NCI-H2081 (cell line): ENCODE data around the gene LPCAT1.
A peak's percentile ranks its signal among the peaks of the same experiment; 100 is the strongest.
"Not testable (repeated sequence)": the region's sequence is repeated elsewhere in the genome, so short reads cannot be mapped to it uniquely, and the experiment has no call there.

Experiments
- DNase-seq, 2 experiments: peaks; one replicate each; lab custom pipeline; 2025; lab: John Stamatoyannopoulos, UW

Gene LPCAT1

DNA sequence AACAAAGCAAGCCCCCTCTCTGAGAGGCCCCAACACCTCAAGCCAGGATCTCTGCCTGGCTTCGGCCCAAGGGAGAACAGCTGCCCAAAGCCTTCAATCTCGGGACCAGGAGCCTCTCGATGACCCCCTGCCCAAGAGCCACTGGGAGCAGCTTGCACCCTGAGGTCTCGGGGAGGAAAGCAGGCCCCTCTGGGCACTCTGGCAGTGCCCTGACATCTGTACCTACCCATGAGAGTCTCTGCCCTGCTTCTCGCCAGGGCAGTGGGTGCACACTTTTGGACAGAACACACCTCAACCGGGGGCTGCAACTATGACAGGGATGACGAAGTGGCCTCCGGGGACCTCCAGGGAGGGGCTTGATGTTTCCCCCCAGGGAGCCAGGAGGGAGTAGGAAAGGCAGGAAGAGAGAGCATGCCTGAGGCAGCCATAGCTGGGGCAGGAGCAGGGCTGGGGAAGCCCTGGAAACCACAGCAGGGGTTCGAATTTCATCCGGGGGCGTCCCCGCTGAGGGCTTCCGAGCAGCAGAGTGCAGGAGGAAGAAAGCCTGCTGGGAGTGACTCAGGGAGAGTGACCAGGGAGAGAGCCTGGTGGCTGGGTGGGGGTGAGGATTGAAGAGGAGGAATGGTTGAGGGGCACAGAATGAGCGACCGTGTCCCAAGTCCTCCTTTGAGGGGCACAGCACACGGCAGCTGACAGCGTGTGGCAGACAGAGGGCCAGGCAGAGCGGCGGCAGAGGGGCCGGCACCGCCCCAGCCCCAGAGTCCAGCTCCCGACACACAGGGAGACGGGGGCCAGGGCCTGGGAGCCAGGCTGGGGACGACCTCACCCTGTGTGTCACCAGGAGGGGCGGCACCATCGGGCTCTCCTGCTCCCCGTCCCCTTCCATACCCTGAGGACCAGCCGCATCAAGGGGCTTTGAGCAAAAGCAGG is 1.8 kb downstream of the LPCAT1 start:
- no peak for DNase-seq

DNA sequence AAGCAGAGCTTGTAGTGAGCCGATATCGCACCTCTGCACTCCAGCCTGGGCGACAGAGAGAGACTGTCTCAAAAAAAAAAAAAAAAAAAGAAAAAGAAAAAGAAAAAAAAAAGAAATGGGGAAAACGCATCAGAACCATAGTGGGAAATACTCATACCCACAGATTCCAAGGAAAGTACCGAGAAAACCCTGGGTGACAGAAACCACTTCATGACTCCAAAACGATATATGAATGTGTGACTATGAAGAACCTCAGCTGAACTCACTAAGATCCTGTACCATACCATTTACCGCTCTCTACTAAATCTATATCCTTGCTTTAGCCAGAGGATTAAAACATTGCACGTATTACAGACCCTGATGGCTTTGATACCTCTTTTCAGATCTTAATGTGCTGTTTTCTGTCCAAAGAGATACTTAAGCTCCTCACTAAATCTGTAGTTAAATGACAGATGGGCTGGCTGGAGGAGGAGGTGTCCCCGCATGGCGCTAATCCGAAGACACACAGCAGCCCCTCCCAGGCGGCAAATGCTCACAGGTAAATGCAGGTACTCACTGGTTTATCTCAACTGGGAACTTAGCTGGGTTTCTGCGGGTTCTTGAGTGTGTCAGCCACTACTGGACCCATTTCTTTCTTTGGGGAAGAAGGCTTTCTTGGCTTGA is 2.8 kb downstream of the LPCAT1 start:
- DNase-seq = no peak

DNA sequence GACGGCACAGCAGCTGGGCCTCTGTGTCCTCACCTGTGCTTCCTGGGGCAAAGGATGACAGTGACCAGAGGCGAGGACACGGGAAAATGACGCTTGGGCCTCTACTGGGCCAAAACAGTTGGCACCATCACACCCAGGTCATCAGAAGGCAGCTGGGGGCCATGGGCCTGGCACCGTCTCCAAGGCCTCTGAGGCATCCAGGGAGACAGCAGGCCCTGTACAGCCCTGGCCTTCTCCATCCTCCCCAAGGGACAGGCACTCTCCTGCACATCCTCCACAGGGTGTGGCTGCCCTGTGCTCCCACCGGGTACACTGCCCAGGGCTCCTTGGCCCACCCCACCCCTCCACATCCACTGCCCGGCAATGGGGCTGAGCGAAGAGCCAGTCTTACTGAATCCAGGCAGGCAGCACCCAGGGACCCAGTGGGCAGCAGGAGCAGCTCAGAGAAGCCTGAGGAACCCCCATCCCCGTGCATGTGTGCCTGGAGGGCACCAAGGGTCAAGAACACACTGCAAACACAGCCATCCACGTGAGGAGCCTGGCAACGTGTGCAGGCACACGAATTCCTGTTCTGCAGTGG is 4.0 kb downstream of the LPCAT1 start:
- no peak for DNase-seq

DNA sequence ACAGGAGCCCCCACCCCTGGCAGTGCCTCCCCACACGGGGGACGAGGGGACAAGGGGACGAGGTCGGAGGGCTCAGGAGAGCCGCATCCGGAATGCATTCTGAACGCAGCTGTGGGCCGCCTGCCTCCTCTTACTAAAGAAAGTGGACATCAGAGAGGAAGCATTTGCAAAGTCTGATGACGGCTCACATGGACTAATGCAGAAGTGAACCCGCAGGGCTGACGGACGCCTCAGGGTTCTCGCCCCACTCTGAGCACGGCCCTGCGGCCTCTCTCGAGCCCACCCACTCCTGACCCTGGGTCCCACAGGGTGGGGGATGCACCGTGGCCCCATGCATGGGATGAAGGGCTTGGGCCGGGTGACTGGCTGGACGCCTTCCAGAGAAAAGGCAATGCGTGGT is 5.9 kb downstream of the LPCAT1 start:
- no peak for DNase-seq

DNA sequence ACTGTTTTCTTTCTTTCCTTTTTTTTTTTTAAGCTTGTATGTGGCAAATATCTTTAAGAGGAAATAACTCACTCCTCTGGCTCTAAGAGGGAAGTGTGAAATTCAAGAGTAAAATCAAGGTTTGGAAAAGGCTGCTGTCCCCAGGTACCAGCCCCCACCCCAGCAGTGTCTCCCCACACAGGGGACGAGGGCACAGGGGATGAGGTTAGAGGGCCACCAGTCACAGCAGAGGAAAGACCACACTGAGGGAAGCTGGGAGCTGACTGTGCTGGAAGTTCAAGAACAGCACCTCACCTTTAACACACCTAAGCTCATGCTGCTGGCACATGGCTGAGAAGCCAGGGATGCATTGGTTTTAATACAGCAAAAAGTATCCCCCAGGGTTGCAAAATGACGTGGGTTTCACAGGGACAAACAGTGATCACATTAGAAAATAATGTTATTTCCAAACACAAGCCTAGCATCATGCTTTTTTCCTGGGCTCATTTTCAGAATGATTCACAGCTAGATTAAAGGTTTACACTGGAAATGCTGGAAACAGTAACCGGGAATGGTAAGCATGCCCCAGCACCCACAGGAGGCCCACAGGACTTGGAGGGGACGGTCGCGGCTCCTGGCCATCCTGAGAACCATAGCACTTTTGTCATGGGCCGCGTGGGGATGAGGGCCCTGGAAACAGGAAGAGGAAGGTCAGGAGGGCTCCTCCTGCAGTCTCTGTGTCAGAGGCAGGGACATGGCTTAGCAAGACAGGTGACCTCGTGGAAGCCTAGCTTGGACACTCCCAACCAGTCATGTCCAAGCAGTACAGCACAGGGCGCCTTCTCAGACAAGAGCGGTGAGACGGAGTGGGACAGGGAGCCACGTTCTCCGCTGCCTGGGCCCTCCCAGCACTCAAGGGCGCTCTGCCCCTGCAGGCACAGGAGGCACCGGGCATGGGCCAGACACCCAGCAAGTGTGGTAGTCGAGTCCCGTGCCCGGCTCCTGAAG is 6.9 kb downstream of the LPCAT1 start:
- no peak for DNase-seq

DNA sequence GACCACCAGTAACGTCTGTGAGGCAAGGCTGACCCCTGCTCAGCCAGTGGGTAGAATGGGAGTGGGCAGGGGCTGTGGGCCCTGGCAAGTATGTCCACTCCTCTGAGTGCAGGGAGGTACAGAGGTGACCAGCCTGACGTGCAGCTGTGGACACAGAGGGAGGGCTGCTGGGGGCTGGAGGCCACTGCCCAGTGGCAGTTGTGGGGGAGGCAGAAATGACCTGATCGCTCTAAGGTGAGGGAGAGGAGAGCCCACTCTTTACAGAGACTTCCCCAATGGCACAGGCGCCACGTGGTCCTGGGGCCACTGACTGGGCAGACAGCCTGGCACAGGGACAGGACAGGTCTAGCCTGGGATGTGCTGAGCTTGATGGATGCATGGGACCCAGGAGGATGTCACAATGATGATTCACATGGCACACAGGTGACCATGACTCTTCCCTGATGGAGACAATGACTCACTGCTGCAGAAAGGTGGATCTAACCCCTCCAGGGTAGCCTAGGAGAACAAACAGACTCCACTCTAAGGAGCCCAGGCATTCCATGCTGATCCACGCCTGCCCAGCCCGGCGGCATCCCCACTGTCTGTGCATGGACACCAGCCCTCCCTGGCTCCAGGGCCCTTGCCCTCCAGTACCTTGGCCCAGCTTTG is 7.7 kb downstream of the LPCAT1 start:
- no peak for DNase-seq

DNA sequence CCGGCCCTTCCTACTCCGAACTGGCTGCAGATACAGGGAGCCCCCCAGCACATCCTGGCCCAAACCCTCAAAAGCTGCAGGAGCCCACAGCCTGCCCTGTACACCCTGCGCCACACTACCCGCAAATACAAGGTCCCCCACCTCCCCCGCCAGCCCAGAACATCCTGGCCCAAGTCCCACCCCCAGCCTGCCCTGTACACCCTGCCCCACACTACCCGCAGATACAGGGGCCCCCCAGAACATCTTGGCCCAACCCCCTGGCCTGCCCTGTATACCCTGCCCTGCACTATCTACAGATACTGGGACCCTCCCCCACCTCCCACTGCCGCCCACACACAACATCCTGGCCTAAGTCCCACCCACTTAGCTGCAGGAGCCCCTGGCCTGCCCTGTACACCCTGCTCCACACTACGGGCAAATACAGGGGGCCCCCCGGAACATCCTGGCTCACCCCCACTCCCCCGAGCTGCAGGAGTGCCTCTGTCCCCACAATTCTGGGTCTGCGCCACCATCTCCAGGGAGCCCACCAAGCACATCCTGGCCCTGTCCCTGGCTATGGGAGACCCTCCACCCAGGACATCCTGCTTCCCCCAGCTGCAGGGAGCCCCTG is 8.3 kb downstream of the LPCAT1 start:
- no peak for DNase-seq

DNA sequence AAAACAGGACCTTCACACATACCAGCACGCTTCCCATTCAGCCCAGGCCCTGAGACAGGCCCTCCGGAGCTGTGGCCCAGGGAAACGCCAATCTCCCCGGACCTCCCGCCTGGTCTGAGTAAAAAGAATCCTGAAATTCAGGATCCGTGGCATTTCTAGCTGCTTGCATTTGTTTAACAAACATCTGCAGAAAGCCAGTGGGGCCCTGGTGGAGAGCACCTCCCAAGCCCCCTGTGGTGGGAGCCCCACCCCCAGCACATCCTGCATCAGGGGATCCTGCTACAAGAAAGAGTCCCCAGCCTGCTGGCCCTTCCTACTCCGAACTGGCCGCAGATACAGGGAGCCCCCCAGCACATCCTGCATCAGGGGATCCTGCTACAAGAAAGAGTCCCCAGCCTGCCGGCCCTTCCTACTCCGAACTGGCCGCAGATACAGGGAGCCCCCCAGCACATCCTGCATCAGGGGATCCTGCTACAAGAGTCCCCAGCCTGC is 8.9 kb downstream of the LPCAT1 start:
- not testable (repeated sequence) for DNase-seq

DNA sequence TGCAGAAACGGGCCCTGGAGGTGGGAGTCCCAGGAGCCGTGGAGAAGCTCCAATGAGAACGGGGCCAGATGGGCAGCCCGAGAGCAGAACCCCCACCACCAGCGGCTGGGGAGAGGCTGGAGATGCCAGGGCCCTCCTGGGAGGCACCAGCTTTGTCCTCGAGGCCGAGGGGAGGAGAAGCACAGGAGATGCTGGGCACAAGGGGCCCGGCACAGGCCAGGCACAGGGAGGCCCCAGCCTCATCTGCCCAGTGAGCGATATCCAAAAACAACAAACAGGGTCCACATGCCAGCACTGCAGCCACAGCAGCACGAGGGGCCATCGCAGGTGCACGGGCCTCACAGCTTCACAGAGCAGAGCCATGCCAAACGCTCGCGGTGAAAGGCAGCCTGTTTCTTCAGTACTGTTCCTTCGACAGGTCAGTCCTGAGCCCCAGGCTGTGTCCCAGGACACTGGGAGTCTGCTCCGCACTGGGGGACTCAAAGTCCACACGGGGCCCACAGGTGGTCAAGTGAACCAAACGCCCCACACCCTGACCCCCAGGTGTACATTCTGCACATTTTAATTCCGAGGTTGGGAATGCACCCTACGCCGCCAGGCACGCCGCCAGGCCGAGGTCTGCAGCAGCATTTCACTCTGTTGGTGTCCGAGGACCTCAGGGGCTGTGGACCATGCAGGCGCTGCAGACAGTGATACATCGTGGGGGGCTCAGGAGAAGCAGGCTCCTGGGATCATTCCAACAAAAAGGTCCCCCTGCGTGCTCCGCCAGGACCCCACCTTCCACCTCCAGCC is 9.5 kb downstream of the LPCAT1 start:
- no peak for DNase-seq

DNA sequence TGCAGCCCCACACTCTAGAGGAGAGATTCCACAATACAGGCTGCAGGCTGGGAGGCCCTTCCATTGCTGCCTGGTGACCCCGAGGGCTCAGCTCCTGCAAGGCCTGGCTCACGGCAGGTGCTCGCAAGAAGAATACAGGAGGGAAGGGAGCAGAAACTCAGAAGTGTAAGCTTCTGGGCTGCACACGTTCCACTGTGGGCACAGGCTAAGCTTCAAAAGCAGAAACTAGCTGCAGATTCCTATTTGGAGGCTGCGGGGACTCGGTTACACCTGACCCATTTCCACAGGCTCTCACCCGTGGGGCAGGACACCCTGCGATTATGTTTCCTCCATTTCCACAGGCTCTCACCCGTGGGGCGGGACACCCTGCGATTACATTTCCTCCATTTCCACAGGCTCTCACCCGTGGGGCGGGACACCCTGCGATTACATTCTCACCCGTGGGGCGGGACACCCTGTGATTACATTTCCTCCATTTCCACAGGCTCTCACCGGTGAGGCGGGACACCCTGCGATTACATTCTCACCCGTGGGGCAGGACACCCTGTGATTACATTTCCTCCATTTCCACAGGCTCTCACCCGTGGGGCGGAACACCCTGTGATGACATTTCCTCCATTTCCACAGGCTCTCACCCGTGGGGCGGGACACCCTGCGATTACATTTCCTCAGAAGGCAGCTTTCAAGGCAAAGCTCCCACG is 10.3 kb downstream of the LPCAT1 start:
- DNase-seq = no peak

DNA sequence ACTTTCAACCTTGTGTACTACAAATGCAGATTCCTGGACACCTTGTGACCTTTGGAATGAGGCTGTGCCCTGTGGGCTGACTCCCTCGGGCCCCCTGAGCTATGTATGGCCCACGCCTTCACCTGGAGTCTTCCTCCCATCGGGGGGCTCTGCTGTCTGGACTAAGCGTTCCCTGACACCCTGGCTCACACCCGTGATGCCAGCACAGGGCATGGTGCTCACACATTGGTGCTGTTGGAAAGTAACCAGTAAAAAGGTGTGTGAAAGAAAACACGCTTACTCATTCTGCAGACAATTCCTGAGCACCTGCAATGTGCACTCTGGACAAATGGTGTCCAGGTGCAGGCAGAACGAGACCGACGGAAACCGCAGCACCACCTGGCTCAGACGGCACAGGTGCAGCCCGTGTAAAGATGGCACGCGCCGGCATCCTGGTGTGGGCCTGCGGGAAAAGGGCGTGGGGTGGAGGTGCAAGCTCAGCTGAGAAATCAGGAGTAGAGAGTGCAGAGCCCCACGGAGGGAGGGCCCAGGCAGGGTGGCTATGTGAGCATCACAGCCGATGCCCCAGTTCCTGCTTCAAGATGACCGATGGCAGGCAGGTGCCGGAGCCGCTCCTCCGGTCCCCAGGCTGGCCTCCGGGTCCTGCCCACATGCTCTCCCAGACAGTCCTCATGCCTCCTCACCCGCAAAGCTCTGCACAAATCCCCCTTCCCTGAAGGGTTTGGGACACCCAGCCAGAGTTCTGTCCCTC is 11.0 kb downstream of the LPCAT1 start:
- peak in 1 of 2 experiments; percentile 50 for DNase-seq

DNA sequence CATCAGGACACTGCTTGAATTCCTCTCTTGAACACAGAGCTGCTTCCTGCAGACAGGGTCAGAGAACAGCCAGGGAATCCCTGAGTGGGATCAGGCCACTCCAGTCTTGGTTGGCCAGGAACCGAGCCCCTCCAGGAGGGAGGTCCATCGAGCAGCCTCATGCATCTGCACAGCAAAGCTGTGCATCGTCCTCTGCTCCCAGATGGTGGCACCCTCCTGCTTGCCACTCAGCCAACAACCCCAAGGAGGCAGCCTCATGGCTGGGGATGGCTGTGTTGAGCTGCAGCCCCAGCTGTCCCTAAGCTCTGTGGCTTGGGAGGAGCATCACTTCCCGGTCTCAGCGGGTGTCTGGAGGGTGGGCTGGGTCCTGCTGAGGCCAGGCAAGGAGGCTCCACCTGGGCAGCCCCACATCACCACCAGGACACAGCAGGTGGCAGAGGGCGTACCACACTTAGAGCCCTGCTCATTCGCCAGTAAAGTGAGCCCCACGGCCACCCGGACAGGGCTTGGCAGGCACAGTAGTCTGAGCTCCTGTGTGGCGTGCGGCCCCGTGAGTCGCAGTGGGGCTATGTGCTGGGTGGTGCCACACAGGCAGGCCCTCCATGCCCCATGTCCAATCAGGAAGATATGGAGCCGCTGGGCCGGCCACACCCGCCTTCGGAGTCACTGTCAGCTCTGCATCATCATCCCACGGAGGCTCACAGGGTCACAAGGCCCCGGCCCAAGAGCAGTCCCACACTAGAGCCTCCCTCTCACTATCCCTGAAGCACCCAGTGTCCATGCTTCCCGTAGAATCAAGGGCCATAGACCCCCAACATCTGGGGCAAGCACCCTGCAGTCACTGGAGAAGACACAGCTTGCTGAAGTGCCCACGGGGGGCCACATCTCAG is 11.9 kb downstream of the LPCAT1 start:
- no peak for DNase-seq

DNA sequence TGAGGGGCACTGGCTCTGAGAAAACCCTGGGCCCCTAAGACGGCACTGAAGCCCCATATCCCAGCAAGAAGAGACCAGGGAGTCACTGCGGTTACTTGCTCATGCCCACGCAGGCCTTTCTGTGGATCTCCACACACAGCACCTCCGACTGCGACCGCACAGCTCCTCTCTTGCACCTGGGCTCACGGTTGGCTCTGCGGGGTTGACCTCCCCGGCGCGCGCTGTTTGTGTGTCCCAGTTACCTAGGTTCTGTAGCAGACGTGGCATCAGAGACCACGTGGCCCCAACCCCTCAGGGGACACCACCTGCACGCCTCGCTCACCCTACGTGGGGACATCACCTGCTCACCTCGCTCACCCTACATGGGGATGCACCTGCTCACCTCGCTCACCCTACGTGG is 12.7 kb downstream of the LPCAT1 start:
- DNase-seq = no peak

DNA sequence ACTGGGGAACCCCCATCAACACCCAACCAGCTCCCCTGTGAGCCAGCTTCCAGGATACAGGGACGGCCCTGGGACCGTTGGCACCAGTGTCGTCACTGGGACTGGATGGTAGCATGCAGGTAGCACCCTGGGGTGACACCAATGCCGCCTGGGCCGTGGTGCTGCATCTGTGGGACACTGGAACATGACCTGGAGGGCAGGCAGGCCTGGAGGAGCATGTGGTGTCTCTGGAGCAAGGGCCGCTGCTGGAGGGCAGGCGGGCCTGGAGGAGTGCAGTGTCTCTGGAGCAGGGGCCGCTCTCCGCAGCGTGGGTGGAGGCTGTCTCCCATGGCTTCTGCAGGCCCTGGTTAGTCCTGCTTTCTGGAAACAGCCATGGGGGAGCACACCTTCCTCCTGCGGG is 13.1 kb downstream of the LPCAT1 start:
- DNase-seq = no peak

DNA sequence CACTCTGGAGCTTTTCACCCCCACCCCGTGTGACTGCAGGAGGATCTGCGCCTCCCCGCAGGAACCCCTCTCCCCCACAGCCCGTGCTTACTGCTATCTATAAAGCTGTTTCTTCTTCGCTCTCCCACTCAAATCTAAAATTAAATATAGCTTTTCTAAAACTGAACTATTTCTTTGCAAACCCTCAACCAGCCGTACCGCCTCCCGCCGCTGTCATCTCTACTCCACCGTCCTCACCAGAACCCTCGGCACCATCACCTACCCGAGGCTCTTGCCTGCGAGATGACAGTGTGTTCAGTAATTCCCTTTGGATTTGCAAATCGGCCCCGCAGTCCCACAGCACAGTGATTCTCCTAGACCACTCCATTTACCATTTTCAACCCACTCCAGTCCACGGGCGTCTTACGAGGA is 13.6 kb downstream of the LPCAT1 start:
- DNase-seq = no peak

DNA sequence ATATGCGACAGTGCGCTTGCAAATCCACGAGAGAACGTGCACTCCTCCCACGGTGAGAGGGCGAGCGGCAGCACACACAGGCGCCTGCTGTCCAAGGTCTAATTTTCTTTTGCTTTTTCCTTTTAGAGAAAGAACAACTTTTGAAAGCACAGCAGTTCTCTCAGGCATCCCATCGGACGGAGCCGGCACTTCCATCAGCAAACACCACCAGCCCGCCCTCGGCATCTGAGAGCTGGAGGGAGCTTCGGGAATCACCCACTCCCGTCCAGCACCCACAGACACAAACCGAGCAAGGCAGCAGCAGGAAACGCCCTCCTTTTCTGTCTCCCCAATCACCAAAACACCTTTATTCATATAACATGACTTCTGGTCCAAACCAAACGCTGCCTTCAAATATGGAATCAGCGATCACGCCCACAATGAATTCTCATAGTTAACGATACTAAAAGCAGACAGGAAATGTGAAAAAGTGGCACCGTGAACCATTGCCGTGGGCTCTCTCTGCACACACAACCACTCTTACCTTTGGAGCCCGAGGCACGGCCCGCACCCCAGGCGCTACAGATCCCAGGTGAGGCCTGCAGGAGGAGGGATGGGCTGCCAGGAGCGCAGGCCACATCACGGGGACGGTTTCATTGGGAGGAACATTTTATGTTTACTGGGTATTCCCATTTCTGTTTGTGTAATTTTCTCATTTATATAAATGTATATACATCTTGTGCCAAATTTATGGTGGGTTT is 14.2 kb downstream of the LPCAT1 start:
- DNase-seq = no peak
